ENCODE results near the gene TACC2.

Gene TACC2

DNA sequence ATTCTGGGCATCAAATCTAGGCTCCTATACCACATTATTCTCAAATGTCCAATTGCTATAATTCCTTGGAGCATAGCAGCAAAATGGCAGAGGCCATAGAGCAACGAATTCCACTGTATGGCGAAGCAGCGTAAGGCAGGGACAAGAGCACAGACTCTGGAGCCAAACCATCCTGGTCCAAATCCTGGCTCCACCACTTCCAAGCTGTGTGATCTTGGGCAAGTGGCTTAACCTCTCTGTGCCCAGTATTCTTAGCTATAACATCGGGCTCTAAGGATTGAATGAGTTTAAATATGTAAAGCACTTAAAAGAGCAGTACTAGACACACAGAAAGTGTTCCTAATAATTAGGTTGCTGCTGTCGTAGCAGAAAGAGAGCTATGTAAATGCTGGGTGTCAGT lies 56.2 kb downstream of the TACC2 start:
- TF ChIP-seq TAF1 (IDR thresholded peaks at IDR 0.05; ENCODE audit: borderline replicate concordance, insufficient read depth, low read length) = no peak
- TF ChIP-seq POLR2AphosphoS5 (IDR thresholded peaks at IDR 0.05; ENCODE audit: low read depth, low read length) = no peak
- TF ChIP-seq FOXP2 (optimal IDR thresholded peaks at IDR 0.05; ENCODE audit: borderline replicate concordance, extremely low read depth, extremely low read length, insufficient read depth) = no peak
- TF ChIP-seq SIN3A (IDR thresholded peaks at IDR 0.05; ENCODE audit: borderline replicate concordance, insufficient read depth, low read length) = no peak
- TF ChIP-seq, protein P1, sequence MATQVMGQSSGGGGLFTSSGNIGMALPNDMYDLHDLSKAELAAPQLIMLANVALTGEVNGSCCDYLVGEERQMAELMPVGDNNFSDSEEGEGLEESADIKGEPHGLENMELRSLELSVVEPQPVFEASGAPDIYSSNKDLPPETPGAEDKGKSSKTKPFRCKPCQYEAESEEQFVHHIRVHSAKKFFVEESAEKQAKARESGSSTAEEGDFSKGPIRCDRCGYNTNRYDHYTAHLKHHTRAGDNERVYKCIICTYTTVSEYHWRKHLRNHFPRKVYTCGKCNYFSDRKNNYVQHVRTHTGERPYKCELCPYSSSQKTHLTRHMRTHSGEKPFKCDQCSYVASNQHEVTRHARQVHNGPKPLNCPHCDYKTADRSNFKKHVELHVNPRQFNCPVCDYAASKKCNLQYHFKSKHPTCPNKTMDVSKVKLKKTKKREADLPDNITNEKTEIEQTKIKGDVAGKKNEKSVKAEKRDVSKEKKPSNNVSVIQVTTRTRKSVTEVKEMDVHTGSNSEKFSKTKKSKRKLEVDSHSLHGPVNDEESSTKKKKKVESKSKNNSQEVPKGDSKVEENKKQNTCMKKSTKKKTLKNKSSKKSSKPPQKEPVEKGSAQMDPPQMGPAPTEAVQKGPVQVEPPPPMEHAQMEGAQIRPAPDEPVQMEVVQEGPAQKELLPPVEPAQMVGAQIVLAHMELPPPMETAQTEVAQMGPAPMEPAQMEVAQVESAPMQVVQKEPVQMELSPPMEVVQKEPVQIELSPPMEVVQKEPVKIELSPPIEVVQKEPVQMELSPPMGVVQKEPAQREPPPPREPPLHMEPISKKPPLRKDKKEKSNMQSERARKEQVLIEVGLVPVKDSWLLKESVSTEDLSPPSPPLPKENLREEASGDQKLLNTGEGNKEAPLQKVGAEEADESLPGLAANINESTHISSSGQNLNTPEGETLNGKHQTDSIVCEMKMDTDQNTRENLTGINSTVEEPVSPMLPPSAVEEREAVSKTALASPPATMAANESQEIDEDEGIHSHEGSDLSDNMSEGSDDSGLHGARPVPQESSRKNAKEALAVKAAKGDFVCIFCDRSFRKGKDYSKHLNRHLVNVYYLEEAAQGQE (IDR thresholded peaks at IDR 0.05; ENCODE audit: insufficient read depth in 1 of 2, low read depth in 2 of 2, low read length in 2 of 2) = no peak

DNA sequence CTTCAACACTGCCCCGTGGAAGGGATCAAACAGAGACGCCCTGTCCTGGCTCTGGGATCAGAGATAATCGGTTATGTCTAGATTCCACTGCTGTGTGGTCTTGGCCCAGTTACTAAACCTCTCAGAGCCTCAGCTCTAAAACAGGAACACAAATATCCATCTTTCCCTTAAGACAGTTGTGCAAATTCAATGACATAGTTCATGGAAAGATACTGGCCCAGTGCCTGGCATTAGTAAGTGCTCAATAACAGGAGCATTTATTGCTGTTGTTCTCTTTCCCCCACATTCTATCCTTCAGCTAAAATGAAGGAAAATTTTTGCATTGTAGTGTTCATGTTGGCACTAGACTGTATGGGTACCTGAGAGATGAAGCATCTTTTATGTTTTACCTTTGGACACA lies 58.6 kb downstream of the TACC2 start:
- TF ChIP-seq FOXP2 (optimal IDR thresholded peaks at IDR 0.05; ENCODE audit: borderline replicate concordance, extremely low read depth, extremely low read length, insufficient read depth) (no peak), POLR2AphosphoS5 (IDR thresholded peaks at IDR 0.05; ENCODE audit: low read depth, low read length) (no peak), TAF1 (IDR thresholded peaks at IDR 0.05; ENCODE audit: borderline replicate concordance, insufficient read depth, low read length) (no peak), SIN3A (IDR thresholded peaks at IDR 0.05; ENCODE audit: borderline replicate concordance, insufficient read depth, low read length) (no peak)
- TF ChIP-seq, protein P1 (IDR thresholded peaks at IDR 0.05; ENCODE audit: insufficient read depth in 1 of 2, low read depth in 2 of 2, low read length in 2 of 2) = no peak

DNA sequence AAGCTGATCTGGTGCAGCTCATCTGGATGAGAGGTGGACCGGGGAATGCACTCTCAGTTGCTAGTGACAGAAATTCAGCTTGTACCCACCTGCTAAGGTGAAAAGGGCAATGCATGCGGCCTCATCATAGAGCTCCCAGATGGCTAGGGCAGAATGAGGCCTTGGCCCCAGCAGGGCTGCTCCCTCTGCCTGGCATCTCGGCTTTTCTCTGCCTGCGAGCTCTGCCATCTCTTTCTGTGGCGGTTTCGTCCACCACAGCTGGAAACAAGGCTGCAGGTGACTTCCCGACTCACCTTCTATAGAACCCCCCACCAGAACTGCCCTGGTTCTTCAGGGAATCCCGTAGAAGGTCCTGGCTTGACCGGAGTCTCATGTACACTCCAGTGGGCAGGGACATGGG lies 60.1 kb downstream of the TACC2 start:
- TF ChIP-seq SIN3A (IDR thresholded peaks at IDR 0.05; ENCODE audit: borderline replicate concordance, insufficient read depth, low read length) (no peak), POLR2AphosphoS5 (IDR thresholded peaks at IDR 0.05; ENCODE audit: low read depth, low read length) (no peak), FOXP2 (optimal IDR thresholded peaks at IDR 0.05; ENCODE audit: borderline replicate concordance, extremely low read depth, extremely low read length, insufficient read depth) (no peak), TAF1 (IDR thresholded peaks at IDR 0.05; ENCODE audit: borderline replicate concordance, insufficient read depth, low read length) (no peak)
- TF ChIP-seq, protein P1 (IDR thresholded peaks at IDR 0.05; ENCODE audit: insufficient read depth in 1 of 2, low read depth in 2 of 2, low read length in 2 of 2) = no peak

DNA sequence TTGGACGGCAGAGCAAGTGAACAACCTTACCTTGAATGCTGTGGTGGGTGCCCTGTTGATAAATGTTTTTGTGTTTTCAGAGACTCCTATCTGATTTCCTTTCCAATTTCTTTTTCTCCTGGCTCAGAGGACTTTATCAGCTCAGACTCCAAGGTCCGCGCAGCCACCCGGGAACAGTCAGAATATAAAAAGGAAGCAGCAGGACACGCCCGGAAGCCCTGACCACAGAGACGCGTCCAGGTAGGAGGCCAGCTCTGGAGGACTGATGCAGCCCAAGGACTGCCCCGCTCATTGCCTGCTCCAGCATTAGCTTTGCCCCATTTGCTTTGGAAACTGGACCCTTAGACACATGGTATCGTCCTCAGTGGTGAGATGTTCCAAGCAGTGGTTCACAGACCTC lies 61.3 kb downstream of the TACC2 start:
- TF ChIP-seq POLR2AphosphoS5 (IDR thresholded peaks at IDR 0.05; ENCODE audit: low read depth, low read length) (no peak), TAF1 (IDR thresholded peaks at IDR 0.05; ENCODE audit: borderline replicate concordance, insufficient read depth, low read length) (no peak), SIN3A (IDR thresholded peaks at IDR 0.05; ENCODE audit: borderline replicate concordance, insufficient read depth, low read length) (no peak), FOXP2 (optimal IDR thresholded peaks at IDR 0.05; ENCODE audit: borderline replicate concordance, extremely low read depth, extremely low read length, insufficient read depth) (no peak)
- TF ChIP-seq, protein P1 (IDR thresholded peaks at IDR 0.05; ENCODE audit: insufficient read depth in 1 of 2, low read depth in 2 of 2, low read length in 2 of 2) = no peak

DNA sequence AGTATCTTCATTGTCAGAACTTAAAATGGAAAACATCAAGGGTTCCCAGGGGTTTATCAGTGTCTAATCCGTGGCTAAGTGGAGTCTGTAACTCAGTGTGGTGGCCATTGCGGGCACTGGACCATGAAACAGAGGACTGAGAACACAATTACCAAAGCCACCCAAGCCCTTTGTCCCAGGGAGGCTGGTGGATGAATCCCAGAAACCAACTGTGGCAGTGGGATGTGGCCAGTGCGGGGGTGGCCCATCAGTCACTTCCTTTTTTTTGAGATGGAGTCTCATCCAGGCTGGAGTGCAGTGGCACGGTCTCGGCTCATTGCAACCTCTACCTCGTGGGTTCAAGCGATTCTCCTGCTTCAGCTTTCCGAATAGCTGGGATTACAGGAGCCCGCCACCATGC lies 61.8 kb downstream of the TACC2 start:
- TF ChIP-seq FOXP2 (optimal IDR thresholded peaks at IDR 0.05; ENCODE audit: borderline replicate concordance, extremely low read depth, extremely low read length, insufficient read depth) (no peak), SIN3A (IDR thresholded peaks at IDR 0.05; ENCODE audit: borderline replicate concordance, insufficient read depth, low read length) (no peak), POLR2AphosphoS5 (IDR thresholded peaks at IDR 0.05; ENCODE audit: low read depth, low read length) (no peak), TAF1 (IDR thresholded peaks at IDR 0.05; ENCODE audit: borderline replicate concordance, insufficient read depth, low read length) (no peak)
- TF ChIP-seq, protein P1 (IDR thresholded peaks at IDR 0.05; ENCODE audit: insufficient read depth in 1 of 2, low read depth in 2 of 2, low read length in 2 of 2) = no peak

Measured in PFSK-1 (cell line).